PC-9 (cell line): ENCODE data around the gene ZNF512B. TPM values are rescaled to one million over a fixed set of nuclear protein-coding genes. Genes with fewer than 3 reads are reported as not detected.

Experiments used
- BruUV-seq: library from RNA; stranded (reverse); fragments of 400-500 nt; replicated peaks from 2 replicates; lab custom pipeline; 2021; lab: Mats Ljungman, UMichigan
- CTCF ChIA-PET: fragments of 300-600 bp; sonication (Branson Sonifier 250); formaldehyde crosslinking; loops from one replicate; lab custom pipeline; 2022; ENCODE audit warnings: antibody characterized with exemption; lab: Charles Lee
- POLR2A ChIA-PET: fragments of 300-600 bp; sonication (Branson Sonifier 250); formaldehyde crosslinking; loops from one replicate; lab custom pipeline; 2022; ENCODE audit warnings: antibody characterized with exemption; ENCODE audit not compliant: unreplicated experiment; lab: Charles Lee
- DNase-seq, 2 experiments: peaks; one replicate each; pipeline versions ENCODE4 v3.0.0 to v3.0.0-alpha.2; 2015 to 2022; ENCODE audit warnings: mixed read lengths in 1 of 2
- H2AFZ ChIP-seq: fragments of 200-600 bp; sonication (generic); 2 replicates; pipeline ENCODE4 v1.8.1; 2017; ENCODE audit warnings: antibody characterized with exemption
- H3F3A ChIP-seq: fragments of 200-600 bp; sonication (generic); 2 replicates; pipeline ENCODE4 v1.8.1; 2017; ENCODE audit warnings: antibody characterized with exemption, mild to moderate bottlenecking, low read depth; ENCODE audit not compliant: insufficient read depth
- H3K27ac ChIP-seq: fragments of 200-600 bp; sonication (generic); 2 replicates; pipeline ENCODE4 v1.6.1; 2016; ENCODE audit warnings: mixed run types
- H3K27me3 ChIP-seq: fragments of 200-600 bp; sonication (generic); 2 replicates; pipeline ENCODE4 v1.6.1; 2016; ENCODE audit warnings: low read depth, mixed run types; ENCODE audit not compliant: insufficient read depth
- H3K36me3 ChIP-seq: fragments of 200-600 bp; sonication (generic); 2 replicates; pipeline ENCODE4 v1.6.1; 2016; ENCODE audit warnings: low read depth, mixed run types
- H3K4me1 ChIP-seq: fragments of 200-600 bp; sonication (generic); replicated peaks from 2 replicates; pipeline ENCODE4 v1.6.1; 2016; ENCODE audit warnings: mixed run types; ENCODE audit not compliant: insufficient read depth
- H3K4me2 ChIP-seq: fragments of 200-600 bp; sonication (generic); 2 replicates; pipeline ENCODE4 v1.6.1; 2017; ENCODE audit warnings: mixed run types
- H3K4me3 ChIP-seq: fragments of 200-600 bp; sonication (generic); 2 replicates; pipeline ENCODE4 v1.6.1; 2016; ENCODE audit warnings: mixed run types
- H3K79me2 ChIP-seq: fragments of 200-600 bp; sonication (generic); 2 replicates; pipeline ENCODE4 v1.6.1; 2017; ENCODE audit warnings: low read depth, mixed run types
- H3K9me2 ChIP-seq: fragments of 200-600 bp; sonication (generic); 2 replicates; pipeline ENCODE4 v1.8.1; 2017; ENCODE audit warnings: mild to moderate bottlenecking; ENCODE audit not compliant: insufficient read depth
- H3K9me3 ChIP-seq: fragments of 200-600 bp; sonication (generic); 2 replicates; pipeline ENCODE4 v1.8.1; 2016; ENCODE audit warnings: low read depth; ENCODE audit not compliant: insufficient read depth
- H4K20me1 ChIP-seq: fragments of 200-600 bp; sonication (generic); 2 replicates; pipeline ENCODE4 v1.8.1; 2017; ENCODE audit not compliant: insufficient read depth
- EZH2 ChIP-seq: fragments of 200-600 bp; sonication (generic); IDR thresholded peaks from 2 replicates; pipeline ENCODE4 v1.8.0; 2017; ENCODE audit warnings: antibody characterized with exemption, low read depth
- intact Hi-C: fragments of 100-400 bp; cut with micrococcal nuclease; formaldehyde crosslinking; loops from one replicate; pipeline ENCODE4 v1.10.0; 2022; ENCODE audit not compliant: unreplicated experiment
- total RNA-seq: library from RNA; stranded (reverse); gene quantifications from 2 replicates; pipeline ENCODE4 v1.2.3, GENCODE V29; 2021
- TF ChIP-seq, protein P1 (sequence below): fragments of 200-600 bp; sonication (generic); conservative IDR thresholded peaks from 2 replicates; pipeline ENCODE4 v1.6.1; 2017; ENCODE audit warnings: mixed run types, antibody characterized with exemption, mild to moderate bottlenecking, moderate library complexity

ZNF512B gene
- total RNA-seq, 1 experiment from 2014 or later, result 28.1 TPM

DNA sequence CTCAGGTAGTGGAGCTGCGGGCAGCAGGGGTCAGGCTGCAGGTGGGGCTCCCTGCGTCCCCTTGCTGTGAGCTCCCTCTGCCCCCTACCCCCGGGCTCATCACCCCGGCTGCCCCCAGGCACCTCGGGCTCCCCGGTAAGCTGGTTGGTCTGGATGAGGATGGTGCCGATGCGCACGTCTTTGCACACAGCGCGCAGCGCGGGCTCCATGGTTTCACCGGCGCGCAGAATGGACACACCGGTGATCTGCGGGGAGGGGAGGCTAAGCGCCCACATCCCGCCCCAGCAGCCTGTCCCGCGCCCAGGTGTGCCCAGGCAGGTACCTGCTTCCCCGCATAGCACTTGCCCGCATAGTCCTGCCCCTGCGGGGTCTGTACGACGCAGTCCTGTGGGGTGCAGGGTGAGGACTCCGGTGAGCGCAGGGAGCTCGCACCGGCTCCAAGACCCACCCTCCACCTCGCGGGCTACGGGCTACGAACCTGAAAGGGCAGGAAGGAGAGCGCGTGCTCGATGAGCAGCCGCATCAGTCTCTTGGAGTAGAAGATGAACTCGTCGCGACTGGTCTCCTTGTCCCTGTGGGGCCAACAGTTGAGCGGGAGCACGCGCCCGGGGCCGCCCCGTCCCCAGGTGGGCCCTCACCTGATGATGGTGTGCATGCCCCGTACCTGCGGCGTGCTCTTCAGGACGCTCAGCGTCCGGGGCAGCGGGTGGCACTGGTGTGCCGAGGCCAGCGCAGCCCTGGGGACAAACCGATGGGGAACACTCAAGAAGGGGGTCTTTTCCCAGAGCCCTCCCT lies 29.1 kb downstream of the ZNF512B start:
- Histone ChIP-seq H3K36me3 (peaks cover 17% of the 10 kb centered on the region), H4K20me1 (peaks cover 68% of the 10 kb centered on the region), H3K4me1 (no peaks in the 10 kb centered on the region), H3F3A (peaks cover 48% of the 10 kb centered on the region), H3K4me3 (no peak overlapping the region), H3K9me2 (no peaks in the 10 kb centered on the region), H3K9me3 (no peaks in the 10 kb centered on the region), H3K79me2 (peaks cover under 1% of the 10 kb centered on the region; the same call in 1 of the 2 replicates), H3K4me2 (no peak overlapping the region), H3K27me3 (no peaks in the 10 kb centered on the region), H3K27ac (no peak overlapping the region), H2AFZ (no peak overlapping the region)
- BruUV-seq, result no TSS peak
- TF ChIP-seq, protein P1, sequence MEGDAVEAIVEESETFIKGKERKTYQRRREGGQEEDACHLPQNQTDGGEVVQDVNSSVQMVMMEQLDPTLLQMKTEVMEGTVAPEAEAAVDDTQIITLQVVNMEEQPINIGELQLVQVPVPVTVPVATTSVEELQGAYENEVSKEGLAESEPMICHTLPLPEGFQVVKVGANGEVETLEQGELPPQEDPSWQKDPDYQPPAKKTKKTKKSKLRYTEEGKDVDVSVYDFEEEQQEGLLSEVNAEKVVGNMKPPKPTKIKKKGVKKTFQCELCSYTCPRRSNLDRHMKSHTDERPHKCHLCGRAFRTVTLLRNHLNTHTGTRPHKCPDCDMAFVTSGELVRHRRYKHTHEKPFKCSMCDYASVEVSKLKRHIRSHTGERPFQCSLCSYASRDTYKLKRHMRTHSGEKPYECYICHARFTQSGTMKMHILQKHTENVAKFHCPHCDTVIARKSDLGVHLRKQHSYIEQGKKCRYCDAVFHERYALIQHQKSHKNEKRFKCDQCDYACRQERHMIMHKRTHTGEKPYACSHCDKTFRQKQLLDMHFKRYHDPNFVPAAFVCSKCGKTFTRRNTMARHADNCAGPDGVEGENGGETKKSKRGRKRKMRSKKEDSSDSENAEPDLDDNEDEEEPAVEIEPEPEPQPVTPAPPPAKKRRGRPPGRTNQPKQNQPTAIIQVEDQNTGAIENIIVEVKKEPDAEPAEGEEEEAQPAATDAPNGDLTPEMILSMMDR, result no peak
- TF ChIP-seq EZH2, result no peak
- DNase-seq, result no peak
- CTCF ChIA-PET, result interaction anchor here (0.5 kb wide), 1 partner anchor 33 kb away, joined by 5 read pairs; no protein-coding TSS in a partner anchor
- intact Hi-C loops, result no loop called here
- POLR2A ChIA-PET, result no interaction called here

DNA sequence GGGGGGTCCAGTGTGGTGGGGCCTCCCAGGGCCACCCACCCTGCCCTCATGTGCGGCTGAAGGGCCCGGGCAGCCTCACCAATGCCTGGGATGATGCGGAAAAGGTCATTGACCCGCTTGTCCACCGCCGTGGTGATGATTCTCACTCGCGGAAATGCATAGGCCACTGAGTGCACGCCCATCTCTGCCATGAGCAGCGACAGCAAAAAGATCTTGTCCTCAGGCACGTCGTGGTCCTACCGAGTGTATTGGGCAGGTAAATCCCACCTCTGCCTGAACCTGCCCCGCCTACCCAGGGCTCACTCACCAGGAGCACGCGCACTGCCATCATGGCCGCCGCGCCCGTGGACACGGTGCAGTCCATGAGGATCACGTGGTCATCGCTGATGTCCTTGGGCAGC lies 29.7 kb downstream of the ZNF512B start:
- Histone ChIP-seq H3K27ac (no peak overlapping the region), H3K27me3 (no peaks in the 10 kb centered on the region), H3K36me3 (peaks cover 17% of the 10 kb centered on the region), H3K4me3 (no peak overlapping the region), H2AFZ (no peak overlapping the region), H3F3A (peaks cover 48% of the 10 kb centered on the region), H3K4me1 (no peaks in the 10 kb centered on the region), H3K9me3 (no peaks in the 10 kb centered on the region), H3K79me2 (no peaks in the 10 kb centered on the region), H4K20me1 (peaks cover 68% of the 10 kb centered on the region), H3K9me2 (no peaks in the 10 kb centered on the region), H3K4me2 (no peak overlapping the region)
- CTCF ChIA-PET, result interaction anchor here (0.5 kb wide), 1 partner anchor 34 kb away, joined by 5 read pairs; no protein-coding TSS in a partner anchor
- TSS peak; percentile 10 for BruUV-seq
- TF ChIP-seq, protein P1, result no peak
- TF ChIP-seq EZH2, result no peak
- DNase-seq, result no peak
- intact Hi-C loops, result no loop called here
- POLR2A ChIA-PET, result no interaction called here

DNA sequence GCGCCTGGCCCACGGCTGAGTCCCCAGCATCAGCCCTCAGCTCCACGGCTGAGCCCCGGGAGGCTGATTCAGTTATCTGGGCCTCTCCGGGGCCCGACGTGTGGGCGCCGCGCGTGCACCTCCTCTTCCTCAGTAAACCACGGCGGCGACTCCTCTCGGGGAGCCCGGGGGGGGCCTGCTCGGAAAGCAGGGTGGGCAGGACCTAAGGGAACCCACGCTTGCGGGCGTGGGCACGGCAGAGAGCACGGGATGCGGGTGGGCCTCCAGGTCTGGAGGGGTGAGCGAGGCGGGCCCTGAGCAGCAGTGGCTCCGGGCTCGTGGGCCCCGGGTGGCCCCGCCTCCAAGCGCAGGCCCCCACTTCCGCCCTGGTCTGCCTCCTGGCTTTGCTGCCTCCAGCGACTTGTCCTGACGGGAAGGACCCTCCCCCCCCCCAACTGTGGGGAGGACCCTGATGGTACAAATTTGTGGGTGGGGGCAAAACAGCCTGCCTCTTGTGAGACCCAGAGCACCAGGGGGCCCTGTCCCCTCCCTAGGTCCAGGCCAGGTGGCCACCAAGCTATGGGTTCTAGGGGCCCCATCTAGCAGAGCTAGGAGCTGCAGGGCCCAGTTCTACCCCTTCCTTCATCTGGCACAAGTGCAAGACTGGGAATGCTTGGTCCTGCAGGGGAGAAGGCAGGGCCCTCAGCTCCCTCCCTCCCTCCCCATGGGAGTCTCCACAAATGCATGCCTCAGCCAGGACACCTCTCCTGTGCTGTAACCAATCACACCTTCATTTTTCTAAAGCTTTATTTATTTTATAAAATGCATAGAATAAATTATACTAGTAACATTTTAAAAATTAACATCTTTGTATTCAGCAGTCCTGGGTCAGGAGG lies 30.4 kb downstream of the ZNF512B start:
- no peak overlapping the region for H3K27ac ChIP-seq
- H3F3A ChIP-seq, result peaks cover 48% of the 10 kb centered on the region
- no peak overlapping the region for H3K4me2 ChIP-seq
- TF ChIP-seq, protein P1, result no peak
- TF ChIP-seq EZH2, result no peak
- no peaks in the 10 kb centered on the region for H3K4me1 ChIP-seq
- BruUV-seq, result no TSS peak
- H4K20me1 ChIP-seq, result peaks cover 67% of the 10 kb centered on the region
- H3K27me3 ChIP-seq, result no peaks in the 10 kb centered on the region
- H3K79me2 ChIP-seq, result no peaks in the 10 kb centered on the region
- no peaks in the 10 kb centered on the region for H3K9me3 ChIP-seq
- no peaks in the 10 kb centered on the region for H3K9me2 ChIP-seq
- intact Hi-C loops, result no loop called here
- no peak overlapping the region for H3K4me3 ChIP-seq
- ChIA-PET CTCF (no interaction called here), POLR2A (interaction anchor here (0.6 kb wide), 1 partner anchor 333 kb away, joined by 3 read pairs; no protein-coding TSS in a partner anchor)
- peaks cover 17% of the 10 kb centered on the region for H3K36me3 ChIP-seq
- H2AFZ ChIP-seq, result no peak overlapping the region
- no peak for DNase-seq
